PFSK-1 (cell line): ENCODE data around the gene CWC27.

Source experiments
- FOXP2 ChIP-seq: optimal IDR thresholded peaks from 2 replicates; pipeline ENCODE3; 2011; ENCODE audit warnings: borderline replicate concordance, control low read depth, inconsistent platforms; ENCODE audit not compliant: insufficient read depth; ENCODE audit errors: extremely low read length, extremely low read depth
- POLR2AphosphoS5 ChIP-seq: IDR thresholded peaks from 2 replicates; pipeline ENCODE4 v1.6.1; 2012; ENCODE audit warnings: low read depth, mild to moderate bottlenecking, control low read depth, low read length, moderate library complexity
- REST ChIP-seq, 2 experiments: IDR thresholded peaks; 2 replicates each; pipeline versions ENCODE4 v1.6.1 to v1.8.0; 2011 to 2012; ENCODE audit warnings: low read depth in 2 of 2, low read length in 2 of 2, control low read depth in 1 of 2, inconsistent platforms in 1 of 2, mild to moderate bottlenecking in 1 of 2, moderate library complexity in 1 of 2; ENCODE audit not compliant: insufficient read depth in 1 of 2
- SIN3A ChIP-seq: IDR thresholded peaks from 2 replicates; pipeline ENCODE4 v1.6.1; 2012; ENCODE audit warnings: mild to moderate bottlenecking, low read length, moderate library complexity, borderline replicate concordance; ENCODE audit not compliant: insufficient read depth
- TAF1 ChIP-seq: IDR thresholded peaks from 2 replicates; pipeline ENCODE4 v1.6.1; 2012; ENCODE audit warnings: low read length, control low read depth, borderline replicate concordance; ENCODE audit not compliant: insufficient read depth

The CWC27 gene

GRCh38 chr5:64792469-64792868, 23.7 kb downstream of the CWC27 start:
- TF ChIP-seq FOXP2, result no peak
- no peak for TF ChIP-seq POLR2AphosphoS5
- TF ChIP-seq REST (IDR thresholded peaks at IDR 0.05; ENCODE audit: insufficient read depth in 1 of 2, low read depth in 2 of 2, low read length in 2 of 2), result no peak
- no peak for TF ChIP-seq TAF1
- TF ChIP-seq SIN3A, result no peak

- no peak for TF ChIP-seq TAF1
- TF ChIP-seq POLR2AphosphoS5, result no peak
- TF ChIP-seq SIN3A, result no peak
- TF ChIP-seq REST (IDR thresholded peaks at IDR 0.05; ENCODE audit: insufficient read depth in 1 of 2, low read depth in 2 of 2, low read length in 2 of 2), result no peak
- no peak for TF ChIP-seq FOXP2
Measured at GRCh38 chr5:64794053-64794770, 25.5 kb downstream of the CWC27 start.

GRCh38 chr5:64796301-64796700, 27.6 kb downstream of the CWC27 start:
- TF ChIP-seq TAF1 (no peak), SIN3A (no peak), FOXP2 (no peak), POLR2AphosphoS5 (no peak), REST (IDR thresholded peaks at IDR 0.05; ENCODE audit: insufficient read depth in 1 of 2, low read depth in 2 of 2, low read length in 2 of 2) (no peak)

- no peak for TF ChIP-seq POLR2AphosphoS5
- TF ChIP-seq SIN3A, result no peak
- TF ChIP-seq FOXP2, result no peak
- no peak for TF ChIP-seq REST (IDR thresholded peaks at IDR 0.05; ENCODE audit: insufficient read depth in 1 of 2, low read depth in 2 of 2, low read length in 2 of 2)
- TF ChIP-seq TAF1, result no peak
Measured at GRCh38 chr5:64800926-64801325, 32.2 kb downstream of the CWC27 start.

- TF ChIP-seq FOXP2, result no peak
- no peak for TF ChIP-seq SIN3A
- no peak for TF ChIP-seq REST (IDR thresholded peaks at IDR 0.05; ENCODE audit: insufficient read depth in 1 of 2, low read depth in 2 of 2, low read length in 2 of 2)
- no peak for TF ChIP-seq POLR2AphosphoS5
- TF ChIP-seq TAF1, result no peak
Measured at GRCh38 chr5:64806537-64806936, 37.8 kb downstream of the CWC27 start.
